Measurements from ENCODE around the gene CREB5.

- TF ChIP-seq POLR2AphosphoS5 (IDR thresholded peaks at IDR 0.05) (no peak), POLR2A (IDR thresholded peaks at IDR 0.05; ENCODE audit: low read depth) (no peak)
Observed at GRCh38 chr7:28630350-28630749, 218.0 kb downstream of the CREB5 start.

Measured in esophagus muscularis mucosa (tissue), 2 donors.